GM19193 (cell line): Measurements from ENCODE around the gene POU2F3.

ENCODE experiments used
- POLR2A ChIP-seq: IDR thresholded peaks from 4 replicates; pipeline ENCODE4 v1.6.1; 2011; ENCODE audit not compliant: insufficient read depth, insufficient read length; ENCODE audit errors: extremely low read depth

Gene POU2F3

GRCh38 chr11:120248551-120249278 is 8.8 kb downstream of the POU2F3 start:
- TF ChIP-seq POLR2A: no peak

- TF ChIP-seq POLR2A: no peak
Observed at GRCh38 chr11:120249279-120250262, 9.6 kb downstream of the POU2F3 start.

GRCh38 chr11:120254788-120255518 is 15.0 kb downstream of the POU2F3 start:
- TF ChIP-seq POLR2A: no peak

- TF ChIP-seq POLR2A: peak; percentile 40
Observed at GRCh38 chr11:120255519-120255866, 15.6 kb downstream of the POU2F3 start.

- TF ChIP-seq POLR2A: no peak
Observed at GRCh38 chr11:120256178-120256577, 16.2 kb downstream of the POU2F3 start.

- TF ChIP-seq POLR2A: no peak
Observed at GRCh38 chr11:120256779-120257178, 16.8 kb downstream of the POU2F3 start.

GRCh38 chr11:120257346-120257745 is 17.4 kb downstream of the POU2F3 start:
- no peak for TF ChIP-seq POLR2A

GRCh38 chr11:120258661-120259060 is 18.7 kb downstream of the POU2F3 start:
- no peak for TF ChIP-seq POLR2A

- TF ChIP-seq POLR2A: no peak
Observed at GRCh38 chr11:120259241-120259640, 19.3 kb downstream of the POU2F3 start.

- TF ChIP-seq POLR2A: no peak
Observed at GRCh38 chr11:120259988-120260565, 20.1 kb downstream of the POU2F3 start.

- TF ChIP-seq POLR2A: no peak
Observed at GRCh38 chr11:120260616-120261015, 20.7 kb downstream of the POU2F3 start.

- TF ChIP-seq POLR2A: no peak
Observed at GRCh38 chr11:120261321-120261720, 21.4 kb downstream of the POU2F3 start.

GRCh38 chr11:120261931-120262330 is 22.0 kb downstream of the POU2F3 start:
- no peak for TF ChIP-seq POLR2A

- no peak for TF ChIP-seq POLR2A
Observed at GRCh38 chr11:120267319-120267718, 27.4 kb downstream of the POU2F3 start.

- no peak for TF ChIP-seq POLR2A
Observed at GRCh38 chr11:120268686-120269085, 28.7 kb downstream of the POU2F3 start.
